Keratinocyte (primary cell): Measurements from ENCODE around the gene OTOGL. TPM values are rescaled to one million over a fixed set of nuclear protein-coding genes. Genes with fewer than 3 reads are reported as not detected.

Source experiments
- DNase-seq: peaks from one replicate; pipeline ENCODE4 v3.0.0-alpha.2; 2011; ENCODE audit warnings: low read depth, missing footprints, low spot score
- FAIRE-seq: peaks from 2 replicates; lab custom pipeline; 2011; peaks lifted over from hg19 to GRCh38; lab: Jason Lieb, UNC
- H2AFZ ChIP-seq: 2 replicates; pipeline ENCODE4 v1.6.0; 2012; ENCODE audit warnings: low read length, control low read depth, inconsistent platforms; ENCODE audit not compliant: control insufficient read depth
- H3K27ac ChIP-seq: 2 replicates; pipeline ENCODE4 v1.5.1; 2011; ENCODE audit warnings: low read length; ENCODE audit not compliant: control insufficient read depth, insufficient read depth
- H3K27me3 ChIP-seq: 3 replicates; pipeline ENCODE4 v1.6.0; 2011; ENCODE audit warnings: low read length; ENCODE audit not compliant: control insufficient read depth, insufficient read depth; ENCODE audit errors: extremely low read depth
- H3K36me3 ChIP-seq, 2 experiments: 2 replicates in 1 of 2; 3 replicates in 1 of 2; pipeline ENCODE4 v1.5.1; 2011; ENCODE audit warnings: low read length in 2 of 2, mild to moderate bottlenecking in 1 of 2; ENCODE audit not compliant: control insufficient read depth in 2 of 2, insufficient read depth in 2 of 2; ENCODE audit errors: extremely low read depth in 1 of 2
- H3K4me1 ChIP-seq: 3 replicates; pipeline ENCODE4 v1.5.1; 2011; ENCODE audit warnings: low read length; ENCODE audit not compliant: control insufficient read depth, insufficient read depth; ENCODE audit errors: extremely low read depth
- H3K4me2 ChIP-seq: 3 replicates; pipeline ENCODE4 v1.6.0; 2011; ENCODE audit warnings: low read depth, low read length; ENCODE audit not compliant: control insufficient read depth, insufficient read depth; ENCODE audit errors: extremely low read depth
- H3K4me3 ChIP-seq, 3 experiments: fragments of 200-600 bp in 1 of 3; sonication (generic) in 1 of 3; 2 replicates in 2 of 3; 3 replicates in 1 of 3; pipeline ENCODE4 v1.5.1; 2011 to 2016; ENCODE audit warnings: low read length in 3 of 3, mild to moderate bottlenecking in 3 of 3, control low read depth in 2 of 3, inconsistent platforms in 1 of 3, low read depth in 1 of 3, mixed read lengths in 1 of 3, mixed run types in 1 of 3, moderate library complexity in 1 of 3; ENCODE audit not compliant: control insufficient read depth in 2 of 3, insufficient read depth in 2 of 3; ENCODE audit errors: extremely low read depth in 1 of 3
- H3K79me2 ChIP-seq: 2 replicates; pipeline ENCODE4 v1.6.0; 2012; ENCODE audit warnings: low read length; ENCODE audit not compliant: control insufficient read depth, insufficient read depth
- H3K9ac ChIP-seq: 3 replicates; pipeline ENCODE4 v1.6.0; 2011; ENCODE audit warnings: low read length; ENCODE audit not compliant: control insufficient read depth, insufficient read depth; ENCODE audit errors: extremely low read depth
- H3K9me1 ChIP-seq: 3 replicates; pipeline ENCODE4 v1.6.0; 2011; ENCODE audit warnings: low read length; ENCODE audit not compliant: control insufficient read depth, insufficient read depth; ENCODE audit errors: extremely low read depth
- H3K9me3 ChIP-seq: 2 replicates; pipeline ENCODE4 v1.5.1; 2012; ENCODE audit warnings: low read depth, low read length; ENCODE audit not compliant: control insufficient read depth
- H4K20me1 ChIP-seq: 3 replicates; pipeline ENCODE4 v1.6.0; 2011; ENCODE audit warnings: low read length; ENCODE audit not compliant: control insufficient read depth, insufficient read depth; ENCODE audit errors: extremely low read depth
- EZH2 ChIP-seq: IDR thresholded peaks from one replicate; pipeline ENCODE4 v1.6.1; 2012; ENCODE audit warnings: inconsistent platforms, mild to moderate bottlenecking, low read length, moderate library complexity
- dilution Hi-C: fragments of 300-500 bp; cut with MboI; formaldehyde crosslinking; loops from one replicate; pipeline ENCODE4 v1.7.0; 2020; ENCODE audit warnings: low sequenced_read_pairs; ENCODE audit not compliant: extremely low pct_ligation_motif_present
- polyA plus RNA-seq, 5 experiments: library from polyadenylated mRNA; depleted of rRNA in 3 of 5; stranded (reverse) in 3 of 5; stranded (forward) in 1 of 5; unstranded in 1 of 5; fragments of >200 nt; gene quantifications; 1 replicate in 1 of 5; 2 replicates in 3 of 5; 3 replicates in 1 of 5; pipeline versions ENCODE4 v1.2.1 to v1.2.3, GENCODE V29; 2011 to 2012; ENCODE audit warnings: missing spikeins in 2 of 5, low read depth in 1 of 5, low replicate concordance in 1 of 5
- TF ChIP-seq, protein P1 (sequence below), 3 experiments: IDR thresholded peaks in 1 of 3; conservative IDR thresholded peaks in 1 of 3; optimal IDR thresholded peaks in 1 of 3; 2 replicates in 2 of 3; 3 replicates in 1 of 3; pipeline versions ENCODE3 to v1.5.1; 2011; ENCODE audit warnings: low read length in 3 of 3, mild to moderate bottlenecking in 3 of 3, moderate library complexity in 2 of 3, control low read depth in 1 of 3, inconsistent platforms in 1 of 3; ENCODE audit not compliant: insufficient read depth in 2 of 3; ENCODE audit errors: extremely low read depth in 1 of 3

Gene OTOGL
- polyA plus RNA-seq, 1 donor (not counting 4 experiments of a cell fraction or from before 2014, with no cell fraction given), result 0.08 TPM

DNA sequence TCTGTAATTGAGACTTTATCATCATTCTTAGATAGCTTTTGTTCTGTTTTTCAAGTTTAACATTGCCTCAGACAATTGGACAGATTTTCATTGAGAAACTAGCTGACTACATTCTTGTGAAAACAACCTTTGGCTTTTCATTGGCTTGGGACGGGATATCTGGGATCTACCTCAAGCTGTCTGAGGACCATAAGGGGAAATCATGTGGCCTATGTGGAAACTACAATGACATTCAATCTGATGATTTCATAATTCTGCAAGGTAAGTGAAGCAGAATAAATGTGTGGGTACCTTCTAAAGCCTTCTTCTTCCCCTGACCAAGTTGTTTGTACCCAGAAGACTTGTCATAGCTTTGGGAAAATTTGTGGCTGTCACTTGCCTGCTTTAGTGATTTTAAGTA lies 133.5 kb downstream of the OTOGL start:
- Histone ChIP-seq H3K27ac (no peak overlapping the region), H3K9ac (no peak overlapping the region), H3K36me3 (no peaks in the 10 kb centered on the region), H3K27me3 (no peaks in the 10 kb centered on the region), H3K79me2 (no peaks in the 10 kb centered on the region), H3K4me3 (no peak overlapping the region), H4K20me1 (no peaks in the 10 kb centered on the region), H3K4me2 (no peak overlapping the region), H3K9me1 (no peaks in the 10 kb centered on the region), H3K4me1 (no peaks in the 10 kb centered on the region), H3K9me3 (no peaks in the 10 kb centered on the region), H2AFZ (no peak overlapping the region)
- dilution Hi-C loops, result no loop called here
- no peak for DNase-seq
- no peak for FAIRE-seq
- TF ChIP-seq EZH2, result no peak
- TF ChIP-seq, protein P1, sequence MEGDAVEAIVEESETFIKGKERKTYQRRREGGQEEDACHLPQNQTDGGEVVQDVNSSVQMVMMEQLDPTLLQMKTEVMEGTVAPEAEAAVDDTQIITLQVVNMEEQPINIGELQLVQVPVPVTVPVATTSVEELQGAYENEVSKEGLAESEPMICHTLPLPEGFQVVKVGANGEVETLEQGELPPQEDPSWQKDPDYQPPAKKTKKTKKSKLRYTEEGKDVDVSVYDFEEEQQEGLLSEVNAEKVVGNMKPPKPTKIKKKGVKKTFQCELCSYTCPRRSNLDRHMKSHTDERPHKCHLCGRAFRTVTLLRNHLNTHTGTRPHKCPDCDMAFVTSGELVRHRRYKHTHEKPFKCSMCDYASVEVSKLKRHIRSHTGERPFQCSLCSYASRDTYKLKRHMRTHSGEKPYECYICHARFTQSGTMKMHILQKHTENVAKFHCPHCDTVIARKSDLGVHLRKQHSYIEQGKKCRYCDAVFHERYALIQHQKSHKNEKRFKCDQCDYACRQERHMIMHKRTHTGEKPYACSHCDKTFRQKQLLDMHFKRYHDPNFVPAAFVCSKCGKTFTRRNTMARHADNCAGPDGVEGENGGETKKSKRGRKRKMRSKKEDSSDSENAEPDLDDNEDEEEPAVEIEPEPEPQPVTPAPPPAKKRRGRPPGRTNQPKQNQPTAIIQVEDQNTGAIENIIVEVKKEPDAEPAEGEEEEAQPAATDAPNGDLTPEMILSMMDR (optimal IDR thresholded peaks at IDR 0.05 in 1 of 3, IDR thresholded peaks at IDR 0.05 in 1 of 3, conservative IDR thresholded peaks at IDR 0.05 in 1 of 3; ENCODE audit: extremely low read depth in 1 of 3, insufficient read depth in 2 of 3, low read length in 3 of 3), result no peak

DNA sequence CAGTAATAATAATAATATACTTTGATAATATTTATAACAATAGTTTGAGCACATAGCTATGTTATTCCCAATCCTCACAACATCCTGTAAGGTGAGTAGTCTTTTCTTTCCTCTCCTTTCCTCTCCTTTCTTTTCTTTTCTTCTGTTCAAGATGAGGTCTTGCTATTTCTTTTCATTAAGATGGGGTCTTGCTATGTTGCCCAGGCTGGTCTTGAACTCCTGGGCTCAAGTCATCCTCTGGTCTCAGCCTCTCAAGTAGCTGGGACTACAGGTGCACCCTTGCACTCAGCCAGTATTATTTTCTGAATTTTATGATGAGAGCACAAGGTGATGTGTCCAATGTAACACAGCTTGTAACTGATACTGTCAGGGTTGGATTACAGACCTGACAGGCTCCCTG lies 134.6 kb downstream of the OTOGL start:
- no peaks in the 10 kb centered on the region for H3K79me2 ChIP-seq
- H3K9me3 ChIP-seq, result no peaks in the 10 kb centered on the region
- no peaks in the 10 kb centered on the region for H3K36me3 ChIP-seq
- dilution Hi-C loops, result no loop called here
- H3K4me2 ChIP-seq, result no peak overlapping the region
- no peaks in the 10 kb centered on the region for H4K20me1 ChIP-seq
- DNase-seq (no peak), FAIRE-seq (no peak)
- no peak overlapping the region for H3K27ac ChIP-seq
- no peak overlapping the region for H2AFZ ChIP-seq
- H3K4me1 ChIP-seq, result no peaks in the 10 kb centered on the region
- H3K4me3 ChIP-seq, result no peak overlapping the region
- no peaks in the 10 kb centered on the region for H3K27me3 ChIP-seq
- H3K9ac ChIP-seq, result no peak overlapping the region
- no peaks in the 10 kb centered on the region for H3K9me1 ChIP-seq
- TF ChIP-seq, protein P1 (optimal IDR thresholded peaks at IDR 0.05 in 1 of 3, IDR thresholded peaks at IDR 0.05 in 1 of 3, conservative IDR thresholded peaks at IDR 0.05 in 1 of 3; ENCODE audit: extremely low read depth in 1 of 3, insufficient read depth in 2 of 3, low read length in 3 of 3), result no peak
- TF ChIP-seq EZH2, result no peak
